Measurements from ENCODE around the gene TWNK. TPM values are rescaled to one million over a fixed set of nuclear protein-coding genes. Genes with fewer than 3 reads are reported as not detected.
A peak's percentile ranks its signal among the peaks of the same experiment; 100 is the strongest.

TWNK gene
- 1 to 10 TPM; 3.4 to 7.5 (median 5.3) TPM for total RNA-seq

DNA sequence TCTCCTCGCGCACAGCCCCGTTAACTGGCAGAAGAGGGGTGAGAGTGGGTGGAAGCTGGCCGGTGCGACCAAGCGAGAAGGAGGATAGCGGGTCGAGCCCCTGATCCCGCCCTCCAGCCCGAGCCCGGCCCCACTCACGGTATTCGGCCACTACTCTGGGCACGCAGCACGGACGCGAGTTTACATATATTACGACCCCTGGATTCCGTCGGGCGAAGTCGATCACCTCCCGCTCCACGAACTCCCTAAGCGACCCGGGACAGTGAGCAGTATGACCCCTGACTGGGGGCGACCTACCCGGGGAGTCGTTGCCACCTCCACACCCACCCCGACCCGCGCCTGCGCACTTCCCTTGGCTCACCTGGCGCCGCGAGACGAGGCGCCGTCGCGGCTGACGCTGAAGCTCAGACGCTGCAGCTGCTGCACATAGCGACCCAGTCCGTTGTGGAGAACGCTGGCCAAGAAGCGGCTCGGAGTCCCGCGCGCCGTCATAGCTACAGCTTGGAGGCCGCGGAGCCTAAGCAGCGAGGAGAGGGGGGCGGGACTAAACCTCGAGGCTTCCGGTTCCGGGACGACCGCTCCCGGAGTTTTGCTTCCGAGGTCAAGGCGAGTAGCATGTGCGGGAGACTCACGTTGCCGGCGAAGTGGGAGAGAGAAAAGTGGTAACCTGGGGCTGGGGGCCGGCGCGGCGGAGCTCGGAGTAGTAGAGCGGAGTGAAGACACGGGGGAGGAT is at the start of gene TWNK, which contains the start of gene MRPL43:
Gene TWNK (plus strand): TSS at position 592 of the 733 bp plus-strand sequence. CDS start 668 bp downstream, outside the sequence.
Gene MRPL43 (minus strand): TSS at position 546 of the 733 bp plus-strand sequence. CDS start 54 bp downstream, at position 492.
- no peaks in the 10 kb centered on the region for H3K9me3 ChIP-seq
- peak; percentile 70 to 80 for DNase-seq (ENCODE audit: low spot score in 2 of 2)
- intact Hi-C loops (cut with DNase I; ENCODE audit: low total_unique reads): no loop called here
- H3K4me3 ChIP-seq: peak within 1 kb of the TSS; percentile 65 to 100 (median 66)
- H3K27ac ChIP-seq: peak within 1 kb of the TSS; percentile 40 to 82
- H3K4me1 ChIP-seq: peaks cover 12 to 16% of the 10 kb centered on the region in 2 donors
- no peaks in the 10 kb centered on the region for H3K36me3 ChIP-seq
- TF ChIP-seq POLR2A (IDR thresholded peaks at IDR 0.05) (peak; percentile 61), POLR2AphosphoS5 (IDR thresholded peaks at IDR 0.05) (peak; percentile 74 to 79 (median 75))
- TF ChIP-seq, protein P1, sequence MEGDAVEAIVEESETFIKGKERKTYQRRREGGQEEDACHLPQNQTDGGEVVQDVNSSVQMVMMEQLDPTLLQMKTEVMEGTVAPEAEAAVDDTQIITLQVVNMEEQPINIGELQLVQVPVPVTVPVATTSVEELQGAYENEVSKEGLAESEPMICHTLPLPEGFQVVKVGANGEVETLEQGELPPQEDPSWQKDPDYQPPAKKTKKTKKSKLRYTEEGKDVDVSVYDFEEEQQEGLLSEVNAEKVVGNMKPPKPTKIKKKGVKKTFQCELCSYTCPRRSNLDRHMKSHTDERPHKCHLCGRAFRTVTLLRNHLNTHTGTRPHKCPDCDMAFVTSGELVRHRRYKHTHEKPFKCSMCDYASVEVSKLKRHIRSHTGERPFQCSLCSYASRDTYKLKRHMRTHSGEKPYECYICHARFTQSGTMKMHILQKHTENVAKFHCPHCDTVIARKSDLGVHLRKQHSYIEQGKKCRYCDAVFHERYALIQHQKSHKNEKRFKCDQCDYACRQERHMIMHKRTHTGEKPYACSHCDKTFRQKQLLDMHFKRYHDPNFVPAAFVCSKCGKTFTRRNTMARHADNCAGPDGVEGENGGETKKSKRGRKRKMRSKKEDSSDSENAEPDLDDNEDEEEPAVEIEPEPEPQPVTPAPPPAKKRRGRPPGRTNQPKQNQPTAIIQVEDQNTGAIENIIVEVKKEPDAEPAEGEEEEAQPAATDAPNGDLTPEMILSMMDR (IDR thresholded peaks at IDR 0.05): no peak
- H3K27me3 ChIP-seq: no peaks in the 10 kb centered on the region

DNA sequence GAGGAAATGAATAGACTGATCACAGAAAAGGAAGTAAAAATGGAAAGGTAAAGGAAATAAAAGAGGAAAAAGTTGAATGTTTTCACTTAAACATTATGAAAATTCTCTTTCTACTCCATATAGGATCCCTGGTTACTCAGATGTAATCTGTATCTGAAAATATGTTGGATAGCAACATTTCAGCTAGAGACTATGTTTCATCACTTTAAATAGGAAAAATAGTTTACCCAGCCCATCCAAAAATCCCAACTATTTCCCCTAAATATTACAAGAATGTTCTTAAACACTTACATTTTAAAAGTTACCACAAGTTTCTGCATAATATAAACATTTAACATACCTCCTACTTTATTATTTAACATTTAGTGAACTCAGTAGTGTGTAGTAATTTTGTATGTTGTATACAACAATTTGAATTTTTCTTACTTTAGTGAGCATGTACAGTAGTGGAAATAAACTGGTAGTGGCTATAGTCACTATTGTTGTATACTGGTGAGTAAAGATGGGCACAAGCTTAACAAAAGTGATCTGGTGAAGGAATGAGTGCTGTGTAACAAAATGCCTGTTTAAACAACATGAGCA is 47.5 kb upstream of the TWNK start:
- no peak for TF ChIP-seq POLR2A (IDR thresholded peaks at IDR 0.05)
- TF ChIP-seq, protein P1 (IDR thresholded peaks at IDR 0.05): no peak
- no peak for TF ChIP-seq POLR2AphosphoS5 (IDR thresholded peaks at IDR 0.05)

DNA sequence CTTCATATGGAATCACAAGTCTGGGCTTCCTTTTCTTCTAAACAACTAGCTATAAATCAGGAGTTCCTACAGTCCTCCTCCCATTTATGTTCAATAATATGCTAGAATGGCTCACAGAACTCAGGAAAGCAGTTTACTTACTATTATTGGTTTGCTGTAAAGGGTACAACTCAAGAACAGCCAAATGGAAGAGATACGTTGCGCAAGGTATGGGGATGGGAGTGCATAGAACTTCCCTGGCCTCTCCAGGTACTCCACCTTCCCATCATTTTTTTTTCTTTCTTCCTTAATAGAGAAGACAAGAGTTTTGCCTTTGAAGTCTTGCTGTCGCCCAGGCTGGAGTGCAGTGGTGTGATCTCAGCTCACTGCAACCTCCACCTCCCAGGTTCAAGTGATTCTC is 45.1 kb upstream of the TWNK start:
- TF ChIP-seq POLR2A (IDR thresholded peaks at IDR 0.05) (no peak), POLR2AphosphoS5 (IDR thresholded peaks at IDR 0.05) (no peak)
- TF ChIP-seq, protein P1 (IDR thresholded peaks at IDR 0.05): no peak
- DNase-seq (ENCODE audit: low spot score in 2 of 2): no peak
- intact Hi-C loops (cut with DNase I; ENCODE audit: low total_unique reads): no loop called here
- Histone ChIP-seq H3K9me3 (no peaks in the 10 kb centered on the region), H3K4me3 (no peak overlapping the region), H3K27me3 (no peaks in the 10 kb centered on the region), H3K4me1 (no peaks in the 10 kb centered on the region), H3K27ac (no peak overlapping the region), H3K36me3 (no peaks in the 10 kb centered on the region)

More for the DNA sequence above, 47.5 kb upstream of the TWNK start:
- no peaks in the 10 kb centered on the region for H3K4me1 ChIP-seq
- H3K27me3 ChIP-seq: no peaks in the 10 kb centered on the region
- no peak overlapping the region for H3K4me3 ChIP-seq
- no peak overlapping the region for H3K27ac ChIP-seq
- no peaks in the 10 kb centered on the region for H3K9me3 ChIP-seq
- intact Hi-C loops (cut with DNase I; ENCODE audit: low total_unique reads): no loop called here
- no peak for DNase-seq (ENCODE audit: low spot score in 2 of 2)
- no peaks in the 10 kb centered on the region for H3K36me3 ChIP-seq

DNA sequence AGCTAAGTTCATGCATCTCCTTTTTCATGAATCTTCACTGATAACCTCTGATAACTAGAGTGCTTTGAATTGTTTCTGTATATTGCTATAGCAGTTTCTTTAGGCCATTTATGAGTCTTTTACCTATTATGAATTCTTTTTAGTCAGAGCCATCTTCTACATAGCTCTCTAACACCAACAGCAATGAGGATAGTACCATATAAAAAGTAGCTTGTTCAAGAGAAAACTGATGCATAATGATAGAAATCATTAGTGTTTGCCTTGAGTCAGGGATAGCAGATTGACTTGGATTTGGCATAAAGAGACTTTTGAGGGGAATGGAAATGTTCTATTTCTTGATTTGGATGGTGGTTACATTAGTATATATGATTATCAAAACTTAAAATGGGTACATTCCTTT is 43.8 kb upstream of the TWNK start:
- no peak for DNase-seq (ENCODE audit: low spot score in 2 of 2)
- TF ChIP-seq, protein P1 (IDR thresholded peaks at IDR 0.05): no peak
- no peak for TF ChIP-seq POLR2AphosphoS5 (IDR thresholded peaks at IDR 0.05)
- TF ChIP-seq POLR2A (IDR thresholded peaks at IDR 0.05): no peak
- no peaks in the 10 kb centered on the region for H3K36me3 ChIP-seq
- H3K9me3 ChIP-seq: no peaks in the 10 kb centered on the region
- no peak overlapping the region for H3K27ac ChIP-seq
- H3K4me1 ChIP-seq: no peaks in the 10 kb centered on the region
- H3K4me3 ChIP-seq: no peak overlapping the region
- no peaks in the 10 kb centered on the region for H3K27me3 ChIP-seq
- intact Hi-C loops (cut with DNase I; ENCODE audit: low total_unique reads): no loop called here

DNA sequence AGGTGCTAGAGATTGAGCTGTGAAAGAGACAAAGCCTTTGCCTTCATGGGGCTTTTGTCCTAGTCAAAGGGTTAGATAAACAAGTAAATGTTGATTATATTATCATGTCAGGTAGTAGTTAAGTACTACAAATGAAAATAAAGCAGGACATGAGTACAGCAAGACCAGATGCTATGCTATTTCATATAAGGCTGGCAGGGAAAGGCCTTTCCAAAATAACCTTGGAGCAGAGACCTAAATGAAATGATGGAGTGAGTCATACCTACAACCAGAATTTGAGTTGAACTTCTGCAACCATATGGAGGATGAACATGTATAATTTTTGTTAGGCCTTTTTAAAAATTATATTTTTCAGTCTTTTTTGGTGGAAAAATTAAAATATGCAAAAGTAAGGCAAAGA is 41.6 kb upstream of the TWNK start:
- intact Hi-C loops (cut with DNase I; ENCODE audit: low total_unique reads): no loop called here
- Histone ChIP-seq H3K4me1 (no peaks in the 10 kb centered on the region), H3K36me3 (no peaks in the 10 kb centered on the region), H3K27ac (no peak overlapping the region), H3K9me3 (no peaks in the 10 kb centered on the region), H3K27me3 (no peaks in the 10 kb centered on the region), H3K4me3 (no peak overlapping the region)
- TF ChIP-seq, protein P1 (IDR thresholded peaks at IDR 0.05): no peak
- TF ChIP-seq POLR2A (IDR thresholded peaks at IDR 0.05) (no peak), POLR2AphosphoS5 (IDR thresholded peaks at IDR 0.05) (no peak)
- DNase-seq (ENCODE audit: low spot score in 2 of 2): no peak
